Measurements from ENCODE around the gene BUD23.

BUD23 gene

DNA sequence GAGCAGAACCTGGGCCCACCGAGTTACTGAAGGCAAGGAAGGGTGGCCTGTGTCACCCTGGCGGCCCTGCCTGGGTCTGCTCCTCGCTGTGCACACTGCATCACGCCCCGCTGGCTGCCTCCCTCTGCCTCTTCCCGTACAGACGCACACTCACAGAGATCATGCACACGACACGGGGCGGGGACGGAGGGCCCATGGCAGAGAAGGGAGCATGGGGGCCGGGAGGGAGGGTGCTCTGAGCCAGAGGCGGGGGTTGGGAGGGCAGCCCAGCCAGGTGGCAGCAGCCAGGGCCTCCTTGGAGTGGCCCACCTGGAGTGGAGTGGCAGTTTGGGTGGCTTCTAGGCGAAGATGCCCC, 16.6 kb downstream of the BUD23 start:
- Histone ChIP-seq H3K27ac (ENCODE audit: poor library complexity, severe bottlenecking) (no peak overlapping the region), H3K36me3 (ENCODE audit: low read depth) (peaks cover 65% of the 10 kb centered on the region), H3K9me3 (ENCODE audit: severe bottlenecking) (no peaks in the 10 kb centered on the region), H3K27me3 (ENCODE audit: insufficient read depth, poor library complexity, severe bottlenecking) (no peaks in the 10 kb centered on the region), H3K4me1 (ENCODE audit: insufficient read depth, poor library complexity, severe bottlenecking) (peaks cover under 1% of the 10 kb centered on the region), H3K4me3 (ENCODE audit: severe bottlenecking) (no peak overlapping the region)
- ATAC-seq (ENCODE audit: low read depth) (no peak), DNase-seq (ENCODE audit: low spot score) (no peak)
- TF ChIP-seq, protein P1, sequence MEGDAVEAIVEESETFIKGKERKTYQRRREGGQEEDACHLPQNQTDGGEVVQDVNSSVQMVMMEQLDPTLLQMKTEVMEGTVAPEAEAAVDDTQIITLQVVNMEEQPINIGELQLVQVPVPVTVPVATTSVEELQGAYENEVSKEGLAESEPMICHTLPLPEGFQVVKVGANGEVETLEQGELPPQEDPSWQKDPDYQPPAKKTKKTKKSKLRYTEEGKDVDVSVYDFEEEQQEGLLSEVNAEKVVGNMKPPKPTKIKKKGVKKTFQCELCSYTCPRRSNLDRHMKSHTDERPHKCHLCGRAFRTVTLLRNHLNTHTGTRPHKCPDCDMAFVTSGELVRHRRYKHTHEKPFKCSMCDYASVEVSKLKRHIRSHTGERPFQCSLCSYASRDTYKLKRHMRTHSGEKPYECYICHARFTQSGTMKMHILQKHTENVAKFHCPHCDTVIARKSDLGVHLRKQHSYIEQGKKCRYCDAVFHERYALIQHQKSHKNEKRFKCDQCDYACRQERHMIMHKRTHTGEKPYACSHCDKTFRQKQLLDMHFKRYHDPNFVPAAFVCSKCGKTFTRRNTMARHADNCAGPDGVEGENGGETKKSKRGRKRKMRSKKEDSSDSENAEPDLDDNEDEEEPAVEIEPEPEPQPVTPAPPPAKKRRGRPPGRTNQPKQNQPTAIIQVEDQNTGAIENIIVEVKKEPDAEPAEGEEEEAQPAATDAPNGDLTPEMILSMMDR (IDR thresholded peaks at IDR 0.05; ENCODE audit: poor library complexity, severe bottlenecking), result no peak

DNA sequence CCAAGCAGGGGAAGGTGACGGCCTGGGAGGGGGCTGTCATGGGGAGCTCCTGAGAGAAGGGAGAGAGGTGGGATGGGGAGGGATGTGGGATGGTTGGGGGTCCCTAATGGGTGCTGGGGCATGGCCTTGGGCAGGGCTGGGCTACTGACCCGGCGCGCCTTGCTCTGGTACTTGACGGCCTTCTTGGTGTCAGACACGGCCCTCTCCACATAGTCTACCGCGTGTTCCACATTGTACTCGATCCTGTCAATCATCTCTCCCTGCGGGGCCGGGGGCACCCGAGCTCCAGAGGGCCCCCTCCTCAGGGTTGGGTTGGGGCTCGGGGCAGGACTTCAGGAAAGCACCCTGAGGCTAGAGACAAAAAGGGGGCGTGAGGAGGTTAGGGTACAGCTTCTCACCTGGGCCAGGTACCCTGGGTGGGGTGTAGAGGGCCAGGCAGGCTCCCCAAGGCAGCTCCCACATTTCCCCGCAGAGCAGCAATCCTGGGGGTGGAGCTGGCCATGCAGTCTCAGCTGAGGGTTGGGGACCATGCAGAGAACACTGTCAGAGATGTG, 17.3 kb downstream of the BUD23 start:
- H3K36me3 ChIP-seq (ENCODE audit: low read depth), result peaks cover 60% of the 10 kb centered on the region
- H3K4me1 ChIP-seq (ENCODE audit: insufficient read depth, poor library complexity, severe bottlenecking), result peaks cover 6% of the 10 kb centered on the region
- TF ChIP-seq, protein P1 (IDR thresholded peaks at IDR 0.05; ENCODE audit: poor library complexity, severe bottlenecking), result no peak

DNA sequence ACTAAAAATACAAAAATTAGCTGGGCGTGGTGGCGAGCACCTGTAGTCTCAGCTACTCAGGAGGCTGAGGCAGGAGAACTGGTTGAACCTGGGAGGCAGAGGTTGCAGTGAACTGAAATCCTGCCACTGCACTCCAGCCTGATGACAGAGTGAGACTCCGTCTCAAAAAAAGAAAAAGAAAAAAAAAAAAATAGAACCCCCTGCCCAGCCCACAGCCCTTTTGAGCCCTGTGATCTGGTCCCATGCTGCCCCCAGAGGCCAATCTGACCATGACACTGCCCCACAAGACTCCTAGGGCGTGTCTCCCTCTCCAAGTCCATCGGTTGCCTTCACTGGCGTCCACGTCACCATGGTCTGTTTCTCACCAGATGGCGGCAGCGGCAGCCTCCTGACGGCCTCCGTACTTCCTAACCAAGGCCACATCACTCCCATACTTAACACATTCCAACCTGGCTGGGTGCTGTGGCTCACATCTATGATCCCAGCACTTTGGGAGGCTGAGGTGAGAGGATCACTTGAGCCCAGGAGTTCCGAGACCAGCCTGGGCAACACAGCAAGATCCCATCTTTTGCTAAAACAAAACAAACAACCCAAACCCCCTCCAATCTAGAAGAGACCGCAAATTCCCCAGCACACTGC, 18.1 kb downstream of the BUD23 start:
- Histone ChIP-seq H3K4me1 (ENCODE audit: insufficient read depth, poor library complexity, severe bottlenecking) (peaks cover 15% of the 10 kb centered on the region), H3K9me3 (ENCODE audit: severe bottlenecking) (no peaks in the 10 kb centered on the region), H3K27me3 (ENCODE audit: insufficient read depth, poor library complexity, severe bottlenecking) (no peaks in the 10 kb centered on the region), H3K4me3 (ENCODE audit: severe bottlenecking) (no peak overlapping the region), H3K27ac (ENCODE audit: poor library complexity, severe bottlenecking) (no peak overlapping the region), H3K36me3 (ENCODE audit: low read depth) (peaks cover 53% of the 10 kb centered on the region)
- no peak for DNase-seq (ENCODE audit: low spot score)
- TF ChIP-seq, protein P1 (IDR thresholded peaks at IDR 0.05; ENCODE audit: poor library complexity, severe bottlenecking), result peak; percentile 71
- no peak for ATAC-seq (ENCODE audit: low read depth)

More for the DNA sequence above, 17.3 kb downstream of the BUD23 start:
- no peak overlapping the region for H3K27ac ChIP-seq (ENCODE audit: poor library complexity, severe bottlenecking)
- H3K9me3 ChIP-seq (ENCODE audit: severe bottlenecking), result no peaks in the 10 kb centered on the region
- DNase-seq (ENCODE audit: low spot score) (no peak), ATAC-seq (ENCODE audit: low read depth) (no peak)
- H3K27me3 ChIP-seq (ENCODE audit: insufficient read depth, poor library complexity, severe bottlenecking), result no peaks in the 10 kb centered on the region
- H3K4me3 ChIP-seq (ENCODE audit: severe bottlenecking), result no peak overlapping the region

DNA sequence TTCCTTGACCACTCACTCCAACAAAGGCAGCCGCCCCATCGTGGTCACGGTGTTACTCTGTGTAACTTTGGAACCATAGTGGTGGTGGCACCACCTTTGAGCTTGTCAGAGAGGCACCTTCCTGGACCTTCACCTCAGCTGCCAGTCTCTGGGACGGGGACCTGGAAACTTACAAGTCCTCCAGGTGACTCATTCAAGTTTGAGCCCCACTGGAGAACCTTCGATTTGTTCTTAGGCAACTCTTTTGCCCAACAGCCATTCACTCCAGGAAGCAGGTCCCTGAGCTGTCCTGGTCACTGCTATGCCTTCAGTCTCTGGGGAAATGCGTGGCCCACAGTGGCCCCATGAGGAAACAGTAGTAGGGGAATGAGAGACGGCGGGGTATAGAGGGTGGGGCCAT, 18.8 kb downstream of the BUD23 start:
- peaks cover 22% of the 10 kb centered on the region for H3K4me1 ChIP-seq (ENCODE audit: insufficient read depth, poor library complexity, severe bottlenecking)
- H3K27me3 ChIP-seq (ENCODE audit: insufficient read depth, poor library complexity, severe bottlenecking), result no peaks in the 10 kb centered on the region
- no peaks in the 10 kb centered on the region for H3K9me3 ChIP-seq (ENCODE audit: severe bottlenecking)
- no peak for ATAC-seq (ENCODE audit: low read depth)
- no peak for DNase-seq (ENCODE audit: low spot score)
- no peak overlapping the region for H3K27ac ChIP-seq (ENCODE audit: poor library complexity, severe bottlenecking)
- H3K4me3 ChIP-seq (ENCODE audit: severe bottlenecking), result no peak overlapping the region
- TF ChIP-seq, protein P1 (IDR thresholded peaks at IDR 0.05; ENCODE audit: poor library complexity, severe bottlenecking), result no peak
- peaks cover 46% of the 10 kb centered on the region for H3K36me3 ChIP-seq (ENCODE audit: low read depth)

DNA sequence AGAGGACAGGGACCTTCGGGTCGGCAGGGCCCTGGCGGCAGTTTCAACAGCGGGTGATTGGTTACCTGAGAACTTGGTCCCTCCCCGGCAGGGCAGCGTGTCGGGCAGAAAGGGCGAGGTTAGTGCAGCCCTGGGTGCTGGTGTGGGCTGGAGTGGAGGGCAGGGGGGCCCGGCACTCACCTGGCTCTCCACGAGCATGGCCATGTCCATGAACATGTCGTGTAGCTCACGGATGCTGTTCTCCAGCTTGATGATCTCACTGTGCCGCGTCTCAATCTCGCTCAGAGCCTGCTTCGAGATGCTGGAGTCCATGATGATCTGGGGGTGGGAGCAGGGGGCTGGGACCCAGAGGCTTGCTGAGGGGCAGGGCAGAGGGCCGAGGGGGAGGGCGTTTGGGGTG, 19.3 kb downstream of the BUD23 start:
- H3K9me3 ChIP-seq (ENCODE audit: severe bottlenecking), result no peaks in the 10 kb centered on the region
- H3K27ac ChIP-seq (ENCODE audit: poor library complexity, severe bottlenecking), result no peak overlapping the region
- peaks cover 42% of the 10 kb centered on the region for H3K36me3 ChIP-seq (ENCODE audit: low read depth)
- H3K4me1 ChIP-seq (ENCODE audit: insufficient read depth, poor library complexity, severe bottlenecking), result peaks cover 27% of the 10 kb centered on the region
- no peak overlapping the region for H3K4me3 ChIP-seq (ENCODE audit: severe bottlenecking)
- TF ChIP-seq, protein P1 (IDR thresholded peaks at IDR 0.05; ENCODE audit: poor library complexity, severe bottlenecking), result no peak
- ATAC-seq (ENCODE audit: low read depth) (no peak), DNase-seq (ENCODE audit: low spot score) (no peak)
- no peaks in the 10 kb centered on the region for H3K27me3 ChIP-seq (ENCODE audit: insufficient read depth, poor library complexity, severe bottlenecking)
